Kidney capillary endothelial cell (primary cell): ENCODE results near the gene NRCAM.
"Not testable (repeated sequence)": the region's sequence is repeated elsewhere in the genome, so short reads cannot be mapped to it uniquely, and the experiment has no call there.

Source experiments
- DNase-seq: peaks from one replicate; pipeline ENCODE4 v3.0.0-alpha.2; 2018; ENCODE audit warnings: low spot score

NRCAM gene

GRCh38 chr7:108278776-108279175, 177.5 kb downstream of the NRCAM start:
- no peak for DNase-seq

- DNase-seq: no peak
These were observed 178.0 kb downstream of the NRCAM start for GRCh38 chr7:108278281-108278680.

GRCh38 chr7:108274447-108274846, 181.8 kb downstream of the NRCAM start:
- DNase-seq: not testable (repeated sequence)

- not testable (repeated sequence) for DNase-seq
These were observed 183.3 kb downstream of the NRCAM start for GRCh38 chr7:108272891-108273290.

- no peak for DNase-seq
These were observed 185.7 kb downstream of the NRCAM start for GRCh38 chr7:108270385-108271015.

- DNase-seq: no peak
These were observed 187.9 kb downstream of the NRCAM start for GRCh38 chr7:108268200-108268820.

- no peak for DNase-seq
These were observed 188.6 kb downstream of the NRCAM start for GRCh38 chr7:108267615-108268014.

- DNase-seq: no peak
These were observed 189.7 kb downstream of the NRCAM start for GRCh38 chr7:108266491-108266890.

GRCh38 chr7:108266035-108266434, 190.2 kb downstream of the NRCAM start:
- no peak for DNase-seq

- DNase-seq: no peak
These were observed 191.2 kb downstream of the NRCAM start for GRCh38 chr7:108265007-108265406.

- no peak for DNase-seq
These were observed 192.8 kb downstream of the NRCAM start for GRCh38 chr7:108263425-108263824.

GRCh38 chr7:108261560-108262255, 194.5 kb downstream of the NRCAM start:
- no peak for DNase-seq

- DNase-seq: not testable (repeated sequence)
These were observed 196.8 kb downstream of the NRCAM start for GRCh38 chr7:108259447-108259846.

GRCh38 chr7:108257954-108258353, 198.3 kb downstream of the NRCAM start:
- no peak for DNase-seq

- DNase-seq: no peak
These were observed 202.0 kb downstream of the NRCAM start for GRCh38 chr7:108254259-108254658.

GRCh38 chr7:108253275-108254044, 202.8 kb downstream of the NRCAM start:
- no peak for DNase-seq

GRCh38 chr7:108252177-108252576, 204.1 kb downstream of the NRCAM start:
- DNase-seq: no peak

GRCh38 chr7:108251700-108252099, 204.5 kb downstream of the NRCAM start:
- DNase-seq: no peak

- no peak for DNase-seq
These were observed 206.8 kb downstream of the NRCAM start for GRCh38 chr7:108249453-108249852.

- DNase-seq: no peak
These were observed 207.4 kb downstream of the NRCAM start for GRCh38 chr7:108248821-108249220.

- DNase-seq: no peak
These were observed 207.8 kb downstream of the NRCAM start for GRCh38 chr7:108248418-108248817.

- DNase-seq: no peak
These were observed 208.6 kb downstream of the NRCAM start for GRCh38 chr7:108247614-108248013.
